Measurements from ENCODE around the gene FCHO2.

Gene FCHO2

DNA sequence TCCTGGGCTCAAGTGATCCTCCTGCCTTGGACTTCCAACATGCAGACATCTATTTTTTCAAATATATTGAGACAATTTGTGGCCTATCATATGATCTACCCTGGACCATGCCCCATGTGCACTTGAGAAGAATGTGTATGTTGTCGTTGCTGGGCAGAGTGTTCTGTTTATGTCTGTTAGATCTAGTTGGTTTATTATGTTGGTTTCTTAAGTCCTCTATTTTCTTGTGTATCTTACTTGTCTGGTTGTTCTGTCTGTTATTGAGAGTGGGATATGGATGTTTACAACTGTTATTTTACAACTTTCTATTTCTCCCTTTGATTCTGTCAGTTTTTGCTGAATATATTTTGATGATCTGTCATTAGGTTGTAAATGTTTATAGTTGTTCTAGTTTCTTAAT, 154.3 kb downstream of the FCHO2 start:
- no peak for DNase-seq (ENCODE audit: low read depth)

DNA sequence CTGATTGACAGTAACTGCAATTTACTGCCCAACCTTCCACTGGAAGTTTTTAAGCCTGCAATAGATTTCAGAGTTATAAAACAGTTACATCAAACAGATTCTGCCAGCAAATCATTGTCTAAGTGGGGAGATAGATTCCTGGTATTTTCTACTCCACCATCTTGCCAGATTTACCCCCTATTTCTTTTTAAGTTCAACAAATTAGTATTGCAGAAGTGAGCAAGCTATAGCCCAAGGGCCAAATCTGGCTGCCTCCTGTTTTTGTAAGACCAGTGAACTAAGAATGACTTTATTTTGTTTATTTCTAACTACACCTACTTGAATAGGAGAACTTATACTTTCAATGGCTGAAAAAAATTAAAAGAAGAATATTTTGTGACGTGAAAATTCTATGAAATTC, 155.7 kb downstream of the FCHO2 start:
- DNase-seq (ENCODE audit: low read depth): no peak

DNA sequence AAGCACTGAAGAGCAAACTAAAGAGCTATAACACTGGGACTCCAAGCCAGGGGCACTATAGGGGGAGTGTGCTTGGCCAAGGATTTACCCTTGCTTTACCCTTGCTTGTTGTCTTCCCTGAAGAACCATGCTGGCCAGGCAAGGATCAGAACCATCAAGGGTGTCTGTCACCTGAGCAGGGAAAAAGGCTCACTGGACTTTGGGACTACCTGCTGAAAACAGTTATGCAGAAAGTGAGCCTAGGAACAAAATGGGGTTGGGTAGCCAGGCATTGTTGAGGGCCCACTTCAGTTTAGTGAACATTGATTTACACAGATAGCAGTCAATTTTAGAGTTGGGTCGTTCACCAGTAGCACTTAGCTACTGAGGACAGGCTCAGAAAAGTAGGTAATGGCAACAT, 156.5 kb downstream of the FCHO2 start:
- no peak for DNase-seq (ENCODE audit: low read depth)

DNA sequence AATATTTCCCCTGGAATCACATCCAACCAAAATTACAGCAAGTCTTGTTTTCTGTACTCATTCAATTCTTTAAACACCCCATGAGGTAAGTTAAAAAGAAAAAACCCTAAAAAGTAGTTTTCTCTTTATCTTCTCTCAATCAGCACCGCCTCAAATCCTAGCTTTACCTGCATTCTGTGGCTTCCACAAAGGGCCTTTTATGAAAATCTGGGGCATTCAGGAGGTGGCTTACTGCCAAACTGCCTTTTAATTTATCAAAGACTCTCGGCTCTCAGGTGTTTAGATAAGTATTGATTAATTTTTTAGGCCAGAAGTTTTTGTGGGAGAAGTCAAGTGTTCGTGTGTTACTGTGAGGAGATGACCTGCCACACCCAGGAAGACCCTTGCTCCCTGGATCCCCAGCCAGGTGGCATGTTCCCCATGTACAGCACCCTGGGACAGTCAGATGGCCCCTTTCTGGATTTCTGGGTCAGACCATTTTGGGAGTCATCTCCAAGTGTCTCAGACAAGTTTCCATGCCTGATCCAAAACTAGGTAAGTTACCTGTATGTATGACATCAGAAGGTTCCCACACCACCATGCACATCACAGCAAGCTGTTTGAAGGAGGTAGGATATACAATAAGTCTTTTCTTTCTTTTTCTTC, 158.3 kb downstream of the FCHO2 start:
- no peak for DNase-seq (ENCODE audit: low read depth)

DNA sequence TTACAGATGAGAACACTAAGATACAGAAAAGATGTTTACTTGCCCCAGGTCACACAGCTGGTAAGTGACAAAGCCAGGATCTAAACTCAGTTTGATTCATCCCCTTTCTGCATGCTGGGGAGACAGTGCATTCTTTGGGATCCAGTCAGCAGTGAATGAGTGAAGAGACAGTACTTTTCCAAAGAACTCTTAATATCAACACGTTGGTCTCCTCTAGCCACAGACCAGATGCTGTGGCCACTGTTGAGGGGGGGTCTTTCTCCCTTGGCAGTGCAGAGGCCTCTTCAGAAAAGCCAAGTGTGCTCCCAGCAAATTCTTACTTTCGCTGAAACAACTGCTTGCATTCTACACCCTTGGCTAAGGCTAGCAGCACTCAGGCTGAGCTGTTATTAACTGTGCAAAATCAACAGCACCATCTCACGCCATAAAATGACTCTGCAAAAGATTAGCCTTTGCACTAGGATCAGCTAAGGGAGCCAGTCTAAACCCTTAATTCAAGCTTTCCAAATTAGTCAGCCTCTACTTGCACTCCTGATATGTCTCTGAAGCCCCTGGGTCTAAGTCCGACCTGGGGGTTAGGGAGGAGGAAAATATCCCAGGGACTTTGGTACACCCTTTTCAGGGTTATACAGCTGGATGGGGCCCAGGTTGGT, 159.7 kb downstream of the FCHO2 start:
- peak; percentile 24 for DNase-seq (ENCODE audit: low read depth)

DNA sequence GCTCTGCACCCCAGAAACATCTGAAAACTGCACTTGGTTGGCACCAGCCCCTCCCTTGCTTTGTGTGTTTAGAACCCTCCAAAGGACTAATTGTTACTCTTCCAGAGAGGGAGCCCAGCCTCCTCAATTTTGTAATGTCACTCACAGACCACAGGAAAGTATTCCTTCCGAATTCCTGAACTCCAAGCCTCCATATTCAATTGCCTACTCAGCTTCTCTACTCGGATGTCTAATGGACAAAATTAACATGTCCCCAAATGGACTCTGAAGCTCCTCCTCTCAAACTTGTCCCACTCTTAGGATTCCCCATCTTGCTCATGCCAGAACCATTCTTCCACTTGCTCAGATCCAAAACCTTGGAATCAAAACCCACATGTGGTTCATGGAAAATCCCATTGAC, 160.7 kb downstream of the FCHO2 start:
- no peak for DNase-seq (ENCODE audit: low read depth)

DNA sequence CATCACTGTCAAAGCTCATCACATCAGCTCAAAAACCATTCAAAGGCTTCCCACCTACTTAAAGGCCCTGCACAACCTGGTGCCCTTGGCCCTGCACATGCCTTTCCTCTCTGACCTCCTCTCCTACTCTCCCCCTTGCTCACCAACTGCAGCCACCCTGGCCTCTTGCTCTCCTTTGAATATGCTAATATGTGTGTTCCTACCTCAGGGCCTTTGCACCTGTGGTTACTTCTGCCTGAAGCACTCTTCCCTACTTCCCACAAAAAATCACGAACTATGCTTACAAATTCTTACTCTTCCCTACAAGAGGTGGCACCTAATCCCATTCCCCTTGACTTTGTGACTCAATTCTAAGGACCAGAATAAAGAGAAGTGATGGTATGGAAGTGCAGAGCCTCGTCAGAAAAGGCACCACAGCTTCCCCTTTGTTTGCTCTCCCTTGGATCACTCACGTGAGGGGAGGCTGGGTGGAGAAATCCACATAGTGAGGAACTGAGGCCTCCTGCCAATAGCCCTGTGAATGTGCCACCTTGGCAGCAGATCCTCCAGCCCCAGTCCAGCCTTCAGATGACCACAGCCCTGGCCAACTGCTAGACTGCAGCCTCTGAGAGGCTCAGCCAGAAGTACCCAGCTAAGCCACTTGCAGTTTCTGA, 161.4 kb downstream of the FCHO2 start:
- no peak for DNase-seq (ENCODE audit: low read depth)

DNA sequence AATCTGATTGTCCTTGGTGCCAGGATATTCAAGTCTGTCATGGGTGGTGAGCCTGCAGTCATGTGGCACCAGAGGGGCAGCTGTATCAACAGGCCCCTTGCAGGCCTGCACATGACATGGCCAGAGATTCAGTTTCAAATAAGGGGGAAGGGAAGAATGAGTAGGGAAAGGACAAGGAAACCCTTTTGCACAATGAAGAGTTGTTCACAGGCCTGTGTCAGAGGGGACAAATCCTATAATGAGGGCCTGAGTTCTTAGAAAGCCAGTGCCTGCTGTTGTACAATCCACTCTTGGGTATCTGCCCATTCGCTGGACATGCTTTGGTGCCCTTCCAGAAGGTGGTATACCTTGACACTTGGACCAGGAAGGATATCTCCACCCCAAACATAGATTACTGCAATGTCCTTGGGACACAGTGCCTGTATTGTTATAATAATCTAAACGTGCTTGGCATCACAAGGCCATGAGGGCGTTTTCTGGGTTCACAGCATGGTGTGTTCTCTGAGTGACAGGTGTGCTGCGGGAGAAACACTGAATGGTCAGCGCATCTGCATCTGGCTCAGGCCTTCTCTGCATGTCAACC, 162.6 kb downstream of the FCHO2 start:
- DNase-seq (ENCODE audit: low read depth): no peak

DNA sequence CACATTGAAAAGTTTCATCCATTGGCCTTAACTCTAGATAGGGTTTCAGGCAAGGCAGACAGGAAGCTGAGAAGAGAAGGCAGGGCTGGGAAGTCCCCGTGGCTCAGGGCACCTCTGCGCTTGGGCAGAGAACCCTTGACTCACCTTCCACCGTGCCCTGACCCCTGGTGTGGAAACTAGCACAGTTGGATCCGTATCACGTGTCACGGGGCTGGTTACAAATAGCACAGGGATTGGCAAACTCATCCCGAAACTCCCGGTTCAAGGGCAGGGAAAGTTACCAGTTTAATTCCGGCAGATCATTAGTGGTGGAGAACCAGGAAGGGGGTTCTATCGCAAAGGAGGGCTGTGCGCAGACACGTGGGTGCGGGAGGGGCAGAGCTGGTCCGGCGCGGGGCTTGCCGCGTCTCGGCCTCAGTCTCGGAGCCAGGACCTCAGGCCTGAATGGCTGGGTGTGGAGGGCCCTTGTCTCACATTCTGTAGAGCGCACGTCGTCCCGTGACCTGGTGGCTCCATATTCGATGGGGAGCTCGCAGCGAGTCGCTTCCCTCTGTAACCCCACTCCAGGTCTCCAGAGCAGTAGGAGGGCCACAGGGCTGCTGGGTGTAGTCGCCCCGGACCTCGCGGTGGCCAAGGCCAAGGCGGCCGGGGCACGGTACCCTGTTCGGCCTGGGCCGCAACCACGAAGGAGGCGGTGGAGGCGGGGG, 163.8 kb downstream of the FCHO2 start:
- no peak for DNase-seq (ENCODE audit: low read depth)

DNA sequence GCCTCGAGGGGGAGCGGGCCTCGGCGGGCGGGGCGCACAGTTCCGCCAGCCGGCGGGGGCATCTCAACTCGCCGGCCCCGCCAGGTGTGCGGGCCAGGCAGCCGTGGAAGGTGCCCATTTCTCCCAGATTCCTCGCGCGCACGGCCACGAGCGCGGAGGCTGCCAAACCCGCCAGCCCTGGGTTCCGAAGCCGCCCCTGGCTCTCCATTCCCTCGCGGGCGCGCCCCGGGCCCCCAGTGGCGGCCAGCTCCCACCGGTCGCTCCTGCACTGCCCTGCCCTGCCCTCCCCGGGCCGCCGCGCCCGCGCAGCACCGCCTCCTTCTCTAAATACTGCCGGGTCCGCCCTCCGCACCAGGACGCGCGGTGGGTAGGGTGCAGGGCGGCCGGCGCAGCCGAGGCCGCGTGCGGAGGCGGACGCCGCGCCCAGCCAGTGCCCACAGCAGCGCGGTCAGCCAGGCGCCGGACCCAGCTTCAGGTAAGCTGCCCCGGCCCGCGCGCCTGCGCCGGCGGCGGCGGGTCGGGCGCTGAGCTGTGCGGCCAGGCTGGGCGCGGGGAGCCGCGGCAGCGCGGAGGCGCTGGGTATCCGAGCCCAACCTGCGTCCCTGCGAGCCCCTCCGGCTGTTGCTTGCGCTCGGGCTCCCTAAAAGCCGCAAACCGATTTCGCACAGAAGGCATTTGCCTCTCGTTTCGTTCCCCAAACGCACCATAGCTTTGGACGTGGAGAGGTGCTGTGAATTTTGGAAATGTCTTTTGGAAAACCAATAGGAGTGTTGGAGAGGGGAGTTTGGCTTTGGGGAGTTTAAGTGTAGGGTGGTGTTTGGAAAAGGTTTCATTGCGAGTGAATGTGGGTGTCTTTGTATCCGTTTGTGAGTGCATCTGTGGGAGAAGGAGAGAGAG, 164.6 kb downstream of the FCHO2 start, which contains the start of gene TMEM171:
TSS of gene TMEM171 (plus strand) at position 354 of the 897 bp plus-strand sequence. CDS start 2,799 bp downstream, outside the sequence.
- DNase-seq (ENCODE audit: low read depth): no peak

DNA sequence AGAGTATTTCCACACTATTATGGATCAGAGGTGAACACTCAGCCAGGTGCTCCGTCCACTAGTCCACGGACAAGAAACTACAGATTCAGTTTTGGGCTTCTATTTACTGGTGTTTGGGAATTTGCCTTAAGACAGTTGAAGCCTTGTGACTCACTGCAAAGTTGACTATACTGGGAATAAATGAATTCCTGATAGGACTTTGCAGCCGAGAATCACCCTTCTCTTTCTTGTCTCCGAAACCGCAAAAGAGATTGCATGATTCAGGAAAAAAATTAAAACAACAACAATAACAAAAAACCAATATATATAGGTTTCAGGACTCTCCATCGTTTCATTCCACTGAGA, 165.2 kb downstream of the FCHO2 start:
- no peak for DNase-seq (ENCODE audit: low read depth)

DNA sequence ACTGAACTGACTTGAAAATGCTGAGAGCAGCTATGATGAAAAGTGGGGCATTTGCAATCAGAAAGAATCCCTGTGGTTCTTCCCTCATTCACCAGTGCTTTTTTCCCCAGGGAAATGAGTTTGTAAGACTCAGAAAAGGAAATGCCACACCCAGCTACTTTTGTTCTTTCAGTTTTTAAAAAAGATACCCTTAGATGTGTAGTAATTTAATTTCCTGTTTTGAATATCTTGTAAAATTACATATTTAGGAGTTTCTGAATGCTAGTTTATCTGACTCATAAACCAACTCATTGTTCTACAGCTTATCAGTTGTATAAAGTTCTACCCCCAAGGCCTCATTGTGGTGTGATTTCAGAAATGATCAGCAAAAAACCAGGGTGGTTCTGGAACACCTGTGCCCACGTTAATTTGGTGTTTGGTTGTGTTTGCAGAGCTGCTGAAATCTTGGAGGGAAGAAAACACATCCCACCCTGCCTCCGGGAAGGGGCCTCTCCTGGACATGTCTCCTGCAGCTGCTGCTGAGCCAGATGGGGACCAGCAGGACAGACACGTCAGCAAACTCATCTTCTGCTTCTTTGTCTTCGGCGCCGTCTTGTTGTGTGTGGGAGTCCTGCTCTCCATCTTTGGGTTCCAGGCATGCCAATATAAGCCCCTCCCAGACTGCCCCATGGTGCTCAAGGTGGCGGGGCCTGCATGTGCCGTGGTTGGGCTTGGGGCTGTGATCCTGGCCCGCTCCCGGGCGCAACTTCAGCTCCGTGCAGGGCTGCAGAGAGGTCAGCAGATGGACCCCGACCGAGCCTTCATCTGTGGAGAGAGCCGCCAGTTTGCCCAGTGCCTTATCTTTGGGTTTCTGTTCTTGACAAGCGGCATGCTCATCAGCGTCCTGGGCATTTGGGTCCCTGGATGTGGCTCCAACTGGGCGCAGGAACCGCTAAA, 167.3 kb downstream of the FCHO2 start:
- peak; percentile 17 for DNase-seq (ENCODE audit: low read depth)

DNA sequence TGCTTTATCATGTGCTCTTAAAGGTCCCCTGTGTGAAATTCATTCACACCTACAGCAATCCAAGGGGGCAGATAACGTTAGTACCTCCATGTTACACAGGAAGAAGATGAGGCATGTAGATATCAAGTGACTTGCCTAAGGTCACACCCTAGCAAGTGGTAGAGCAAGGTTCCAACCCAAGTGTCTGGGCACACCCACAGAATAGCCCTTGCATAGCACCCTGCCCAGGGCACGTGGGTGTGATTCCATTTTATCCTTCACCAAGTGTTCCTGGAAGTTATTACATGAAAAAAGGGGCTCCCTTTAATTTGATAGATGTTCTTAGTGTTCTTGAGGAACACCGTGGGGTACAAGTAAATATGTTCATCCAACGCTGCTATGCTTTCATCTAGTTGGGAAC, 169.4 kb downstream of the FCHO2 start:
- no peak for DNase-seq (ENCODE audit: low read depth)

DNA sequence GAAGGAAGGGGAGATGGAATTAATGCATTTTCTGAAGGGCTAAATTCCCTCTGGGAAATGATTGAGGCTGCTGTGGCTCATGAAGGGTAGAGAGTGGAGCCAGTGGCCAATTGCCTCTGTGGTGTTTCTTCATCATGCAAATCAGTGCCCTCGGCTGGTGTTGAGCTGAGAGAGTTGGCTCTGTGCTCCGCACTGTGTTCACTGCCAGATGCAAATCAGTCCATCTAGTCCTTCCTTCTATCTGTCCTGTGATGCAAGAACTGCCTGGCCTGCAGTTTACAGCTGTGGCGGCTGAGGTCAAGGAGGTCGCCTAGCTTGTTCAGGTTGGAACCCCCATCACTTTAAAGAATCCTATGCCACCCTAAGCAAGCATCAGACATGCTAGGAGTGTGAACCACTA, 170.5 kb downstream of the FCHO2 start:
- DNase-seq (ENCODE audit: low read depth): no peak

DNA sequence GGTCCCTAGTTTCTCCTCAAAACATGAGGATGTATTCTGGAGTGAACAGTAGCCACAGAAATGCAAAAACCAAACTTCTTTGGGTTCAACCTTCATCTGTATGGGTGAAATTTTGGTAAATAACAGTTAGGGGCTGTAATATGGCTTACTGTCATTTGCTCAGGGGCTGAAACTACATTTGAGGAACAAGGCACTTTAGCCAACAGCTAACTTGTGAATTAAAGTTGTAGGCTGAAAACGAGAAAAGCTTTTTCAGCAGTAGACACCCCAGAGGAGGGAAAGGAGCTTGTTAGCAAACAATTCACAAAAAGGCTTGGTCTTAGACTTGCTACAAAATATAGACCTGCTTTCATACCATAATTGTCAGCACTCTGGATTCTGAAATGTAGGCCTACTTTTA, 171.1 kb downstream of the FCHO2 start:
- DNase-seq (ENCODE audit: low read depth): no peak

DNA sequence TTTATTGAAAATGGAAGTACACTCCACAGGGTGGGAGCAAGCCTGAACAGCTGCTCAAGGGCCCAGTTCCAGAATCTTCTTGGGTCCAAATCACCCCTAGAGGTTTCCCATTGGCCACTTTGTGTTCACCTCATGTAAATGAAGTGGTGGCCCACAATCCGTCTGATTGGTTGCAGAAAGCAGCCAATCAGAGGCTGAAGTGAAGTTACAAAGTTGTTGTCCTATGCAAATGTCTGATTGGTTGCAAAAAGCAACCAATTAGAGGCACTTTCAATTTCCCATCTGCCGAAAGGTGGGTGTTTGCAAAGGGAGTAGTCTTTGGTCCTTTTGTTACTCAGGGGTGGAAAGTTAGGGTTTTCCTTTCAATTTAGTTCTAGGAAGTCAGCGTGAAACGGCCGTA, 173.3 kb downstream of the FCHO2 start:
- DNase-seq (ENCODE audit: low read depth): no peak

DNA sequence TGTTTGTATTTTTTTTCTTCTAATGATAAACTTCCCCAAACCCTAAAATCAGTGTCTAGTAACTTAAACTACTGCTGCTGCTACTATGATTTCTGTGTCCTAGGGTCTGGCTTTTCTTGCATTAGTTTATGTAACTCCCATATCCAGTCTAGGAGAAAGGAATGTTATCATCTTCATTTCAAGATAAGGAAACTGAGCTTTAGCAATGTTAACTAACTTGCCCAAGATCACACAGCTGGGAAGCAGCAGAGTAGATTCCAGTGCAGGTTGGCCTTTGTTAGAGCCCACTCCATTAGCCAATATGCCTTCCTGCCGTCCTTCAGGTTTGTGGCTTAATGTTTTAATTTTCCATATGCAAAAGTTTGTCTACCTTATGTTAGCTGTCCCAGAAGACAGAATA, 175.0 kb downstream of the FCHO2 start:
- no peak for DNase-seq (ENCODE audit: low read depth)

DNA sequence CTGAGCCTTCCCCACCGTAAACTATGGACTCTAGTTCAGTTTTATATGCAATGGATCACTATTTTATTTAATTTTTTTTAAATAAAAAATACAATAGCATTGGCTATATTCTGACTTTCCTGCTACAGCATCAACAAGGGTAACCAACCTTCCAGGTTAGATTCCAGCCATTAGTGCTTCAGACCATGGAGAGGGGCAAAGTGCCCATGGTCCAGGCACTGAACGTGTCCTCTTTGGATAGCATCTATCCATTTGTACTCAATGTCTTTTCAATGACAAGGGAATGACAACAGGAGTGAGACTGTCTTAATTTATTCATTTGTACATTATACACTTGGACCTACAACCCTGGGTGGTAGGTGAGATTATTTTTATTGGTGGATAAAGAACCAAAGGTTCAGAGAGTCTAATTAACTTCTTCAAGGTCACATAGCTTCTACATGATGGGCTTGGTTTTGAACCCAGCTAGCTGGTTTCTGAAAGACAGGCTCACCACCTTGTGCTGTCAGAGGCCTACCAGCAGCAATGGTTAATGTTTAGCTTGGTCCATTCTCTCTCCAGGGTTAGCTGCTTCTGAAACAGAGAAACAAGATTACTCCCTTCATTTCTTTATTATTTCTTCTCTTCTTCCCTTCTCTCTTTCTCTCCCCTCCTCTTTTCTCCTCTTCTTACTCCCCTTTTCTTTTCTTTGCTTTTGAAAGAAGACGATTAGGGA, 176.0 kb downstream of the FCHO2 start:
- no peak for DNase-seq (ENCODE audit: low read depth)

DNA sequence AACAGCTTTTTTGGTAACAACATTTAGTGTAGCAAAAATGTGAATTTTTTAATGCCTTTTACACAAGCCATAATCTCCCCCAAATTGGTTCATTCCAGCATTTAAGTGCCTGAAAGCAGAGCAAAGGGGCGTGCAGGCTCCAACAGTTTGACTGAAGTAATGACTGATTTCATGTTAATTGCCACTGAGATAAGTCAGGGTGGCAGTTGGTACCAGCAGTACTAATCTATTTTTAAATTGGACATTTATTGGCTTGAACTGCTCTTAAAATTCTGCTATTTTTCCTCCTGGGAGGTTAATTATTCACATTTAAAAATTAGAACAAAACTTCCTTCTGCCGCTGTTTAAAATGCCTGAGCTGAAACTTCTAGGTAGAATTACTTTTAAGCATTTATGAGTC, 176.9 kb downstream of the FCHO2 start:
- DNase-seq (ENCODE audit: low read depth): no peak

DNA sequence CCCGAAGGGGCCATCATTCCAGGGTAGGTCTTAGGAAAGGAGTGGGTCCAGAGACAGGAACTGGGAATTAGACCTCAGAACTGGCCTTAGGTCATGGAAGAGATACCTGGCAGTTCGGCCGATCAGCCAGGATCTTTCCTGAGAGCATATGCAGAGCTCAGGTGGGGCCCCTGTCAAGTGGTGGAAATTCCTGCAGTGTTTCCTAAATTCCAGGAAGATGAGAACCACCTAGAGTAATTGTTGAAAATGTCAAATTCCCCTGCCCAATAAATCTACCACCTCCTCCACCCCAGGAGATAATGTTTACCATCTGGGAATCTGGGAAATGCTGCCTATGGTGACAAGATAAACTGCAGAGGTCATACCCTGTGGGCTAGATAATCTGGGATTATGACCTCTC, 179.2 kb downstream of the FCHO2 start:
- DNase-seq (ENCODE audit: low read depth): no peak
